Stimulated activated CD4-positive, alpha-beta T cell treated with anti-CD3 and anti-CD28 coated beads, TNF-alpha, amount 100 ng/mL, for 1 hour (primary cell): Measurements from ENCODE around the gene PTRH1.

Source experiments
- DNase-seq, 3 donors: peaks; one replicate each; pipeline ENCODE4 v3.0.0-alpha.2; 2020; ENCODE audit warnings: low read depth in 3 of 3, low spot score in 1 of 3

Gene PTRH1

DNA sequence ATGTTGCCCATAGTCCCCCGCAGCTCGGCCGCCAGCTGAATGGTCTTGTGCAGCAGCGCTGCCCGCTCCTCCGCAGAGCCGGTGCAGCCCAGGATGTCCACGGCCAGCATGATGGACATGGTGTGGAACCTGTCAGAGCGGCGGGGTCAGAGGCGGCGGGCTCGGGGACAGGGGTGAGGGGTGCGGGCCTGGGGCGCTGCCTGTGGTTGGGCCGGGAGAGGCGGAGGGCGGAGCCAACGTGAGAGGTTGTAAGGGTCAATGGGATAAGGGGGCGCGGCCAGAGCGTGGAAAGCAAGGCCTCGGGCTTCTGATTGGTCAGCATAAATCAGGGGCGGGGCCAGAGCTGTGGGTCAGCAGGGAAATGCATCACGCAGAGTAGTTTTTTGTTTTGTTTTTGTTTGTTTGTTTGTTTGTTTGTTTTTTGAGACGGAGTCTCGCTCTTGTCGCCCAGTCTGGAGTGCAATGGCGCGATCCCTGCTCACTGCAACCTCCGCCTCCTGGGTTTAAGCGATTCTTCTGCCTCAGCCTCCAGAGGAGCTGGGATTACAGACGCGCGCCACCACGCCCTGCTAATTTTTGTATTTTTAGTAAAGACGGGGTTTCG is 26.5 kb upstream of the PTRH1 start:
- DNase-seq = no peak

DNA sequence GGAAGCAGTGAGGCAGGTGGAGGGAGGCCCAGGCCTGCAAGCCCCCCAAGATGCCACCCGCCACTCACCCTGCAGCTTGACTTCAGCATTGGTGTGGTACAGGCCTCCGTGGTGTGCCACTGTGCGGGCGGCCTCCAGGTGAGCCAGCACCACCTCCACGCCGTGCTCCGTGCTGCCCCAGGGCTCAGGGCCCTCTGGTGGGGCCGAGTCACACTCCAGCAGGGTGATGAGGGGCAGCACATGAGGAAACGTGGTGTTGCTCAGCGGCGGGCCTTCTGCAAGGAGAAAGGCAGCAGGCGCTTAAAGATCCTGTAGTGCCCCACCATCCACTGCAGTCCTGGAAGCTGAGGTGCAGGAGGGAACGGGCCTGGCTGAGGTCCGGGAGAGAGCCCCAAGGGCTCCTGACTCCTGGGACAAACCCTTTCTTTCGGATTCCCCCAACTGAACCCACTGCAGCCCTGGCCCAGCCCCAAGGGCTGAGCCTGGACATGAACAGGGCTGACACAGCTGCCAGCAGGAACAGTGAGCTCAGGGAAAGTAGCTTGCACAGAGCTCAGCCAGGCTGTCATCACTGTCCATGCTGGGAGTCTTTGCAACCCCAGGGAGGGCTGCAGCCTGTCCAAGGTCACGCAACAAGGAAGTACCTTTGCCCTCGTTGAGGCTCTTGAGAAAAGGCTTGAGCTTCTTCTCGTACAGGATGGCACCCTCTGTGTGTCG is 24.3 kb upstream of the PTRH1 start:
- DNase-seq = no peak

DNA sequence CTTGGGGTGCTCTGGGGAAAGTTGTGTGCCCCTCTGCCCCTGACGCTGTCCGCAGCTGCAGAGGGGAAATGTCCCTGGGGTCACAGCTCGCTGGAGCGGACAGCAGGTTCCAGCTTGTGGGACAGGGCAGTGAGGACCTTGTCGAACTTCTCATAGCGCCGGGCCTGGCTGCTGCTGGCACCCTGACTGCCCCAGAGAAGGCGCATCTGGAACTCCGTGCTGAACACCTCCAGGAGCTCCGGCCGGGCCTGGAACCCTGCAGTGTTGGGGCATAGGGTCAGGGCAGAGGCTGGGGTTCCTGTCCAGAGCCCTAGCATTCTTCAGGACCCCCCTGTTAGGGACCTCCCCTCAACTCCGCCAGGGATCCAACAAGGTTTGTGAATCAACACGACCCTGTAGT is 23.2 kb upstream of the PTRH1 start:
- no peak for DNase-seq

DNA sequence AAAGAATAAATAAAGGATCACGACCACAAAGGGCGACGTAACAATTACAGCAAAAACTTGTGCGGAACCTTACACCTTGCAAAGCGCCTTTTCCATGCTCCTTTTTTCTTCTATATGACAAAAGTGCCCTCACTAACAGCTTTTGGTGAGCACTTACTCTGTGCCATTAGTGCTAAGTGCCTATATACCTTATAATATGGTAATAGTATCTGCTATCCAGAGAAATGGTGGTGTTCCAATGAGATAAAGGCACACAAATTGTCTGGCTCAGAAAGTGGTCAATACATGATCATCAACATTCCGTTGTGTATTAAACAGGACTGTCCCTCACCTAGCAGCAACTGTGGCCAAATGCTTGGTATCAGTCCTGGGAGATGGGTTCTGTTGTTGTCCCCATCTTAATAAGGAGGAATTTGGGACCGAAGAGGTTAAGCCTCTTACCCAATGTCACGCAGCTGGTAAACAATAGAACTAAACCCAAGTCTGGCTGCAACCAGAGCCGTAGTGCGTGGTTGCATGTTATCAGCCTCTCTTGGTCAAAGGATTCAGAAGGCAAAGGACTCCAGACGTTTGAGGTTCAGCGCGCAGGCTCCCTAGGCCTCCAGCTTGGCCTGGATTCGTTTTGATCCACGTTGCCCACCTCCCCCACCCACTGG is 20.2 kb upstream of the PTRH1 start:
- DNase-seq = no peak

DNA sequence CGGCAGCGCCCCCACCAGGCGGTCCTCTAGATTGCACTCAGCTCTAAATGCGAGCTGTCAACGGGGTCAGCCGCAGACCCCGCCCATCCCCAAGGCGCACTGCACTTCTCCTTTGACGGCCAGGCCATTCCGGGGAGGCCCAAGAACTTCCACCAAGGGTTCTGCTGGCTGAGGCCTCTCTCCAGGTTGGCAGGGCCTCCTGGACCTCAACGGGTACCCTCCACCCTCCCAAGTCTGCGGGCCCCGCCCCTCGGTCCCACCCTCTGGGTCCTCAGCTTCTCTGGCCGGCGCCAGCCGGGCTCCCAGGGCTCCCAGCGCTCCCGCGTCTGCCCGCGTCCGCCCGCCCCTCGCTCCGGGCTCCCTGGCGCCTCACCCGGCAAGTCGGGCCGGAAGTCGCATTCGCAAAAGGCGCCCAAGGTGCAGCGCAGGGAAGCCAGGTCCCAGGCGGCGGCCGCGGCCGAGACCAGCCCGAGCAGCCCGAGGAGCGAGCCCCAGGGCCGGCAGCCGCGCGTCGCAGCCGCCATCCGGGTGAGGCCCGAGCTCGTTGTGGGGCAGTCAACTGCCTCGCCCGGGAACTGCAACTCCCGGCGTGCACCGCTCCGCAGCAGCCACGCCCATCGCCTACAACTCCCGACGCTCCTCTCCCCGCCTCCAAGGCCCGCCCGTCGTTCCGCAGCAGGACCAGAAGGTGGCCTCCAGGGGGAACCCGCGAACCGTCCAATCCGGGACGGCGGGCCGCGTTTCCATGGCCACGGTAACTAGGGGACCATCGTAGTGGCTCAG is 19.5 kb upstream of the PTRH1 start, which contains the start of gene TOR2A:
Gene TOR2A (minus strand): TSS at position 548 of the 783 bp plus-strand sequence. CDS start 24 bp downstream, at position 524.
- DNase-seq = peak; percentile 95 to 96 (median 95)

DNA sequence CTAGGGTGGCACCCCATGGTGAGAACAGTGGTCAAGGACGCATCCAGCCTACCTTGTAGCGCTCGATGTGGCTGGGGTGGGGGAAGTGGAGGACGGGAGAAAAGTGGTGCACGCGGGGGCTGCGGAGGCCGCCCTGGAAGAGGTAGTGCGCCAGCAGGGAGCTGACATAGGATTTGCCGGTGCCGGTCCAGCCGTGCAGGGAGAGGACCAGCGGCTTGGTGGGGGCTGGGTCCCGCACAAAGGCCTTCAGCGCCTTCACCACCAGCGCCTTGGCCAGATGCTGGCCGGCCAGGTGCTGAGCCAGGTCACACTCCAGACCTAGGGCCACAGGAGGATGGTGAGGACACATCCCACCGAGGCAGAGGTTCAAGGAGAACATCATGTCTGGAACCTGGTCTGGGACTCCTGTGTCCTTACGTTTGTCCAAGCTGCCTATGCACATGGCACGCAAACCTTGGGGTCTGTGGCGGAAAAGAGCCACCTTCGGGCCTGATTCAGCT is 18.8 kb upstream of the PTRH1 start:
- no peak for DNase-seq

DNA sequence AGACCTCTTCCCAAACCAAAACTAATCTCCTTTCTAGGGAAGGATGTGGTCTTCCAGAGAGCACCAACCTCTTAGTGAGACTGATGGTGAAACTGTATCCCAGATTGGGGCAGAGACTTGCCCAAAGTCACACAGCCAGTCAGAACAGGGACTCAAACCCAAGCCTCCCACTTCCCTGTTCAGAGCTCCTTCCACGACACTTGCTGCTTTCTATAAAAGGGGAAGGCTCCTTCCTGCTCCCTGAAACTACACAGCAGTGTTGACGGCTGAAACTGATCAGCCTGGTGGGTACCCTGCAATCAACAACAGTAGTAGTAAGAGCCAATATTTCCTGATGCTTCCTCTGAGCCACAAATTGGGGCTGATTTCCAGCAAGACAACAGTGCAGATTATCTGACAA is 18.2 kb upstream of the PTRH1 start:
- no peak for DNase-seq

DNA sequence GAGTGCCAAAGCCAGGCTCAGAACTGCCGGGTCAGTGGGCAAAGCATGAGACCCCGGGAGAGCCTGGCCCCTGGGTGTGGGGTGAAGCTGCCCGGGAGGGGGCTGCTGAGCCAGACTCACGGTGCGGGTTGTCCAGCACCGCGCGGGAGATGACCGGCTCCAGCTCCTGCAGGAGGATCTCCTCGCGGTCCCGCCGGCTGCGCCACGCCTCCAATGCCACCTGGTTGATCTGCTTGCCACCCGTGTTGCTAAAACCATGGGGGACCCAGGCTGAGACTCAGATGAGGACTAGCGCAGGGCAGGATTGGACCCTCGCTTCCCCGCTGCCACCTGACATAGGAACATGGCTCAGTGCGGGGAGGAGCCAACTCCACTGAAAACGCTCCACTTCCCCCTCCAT is 17.0 kb upstream of the PTRH1 start:
- no peak for DNase-seq

DNA sequence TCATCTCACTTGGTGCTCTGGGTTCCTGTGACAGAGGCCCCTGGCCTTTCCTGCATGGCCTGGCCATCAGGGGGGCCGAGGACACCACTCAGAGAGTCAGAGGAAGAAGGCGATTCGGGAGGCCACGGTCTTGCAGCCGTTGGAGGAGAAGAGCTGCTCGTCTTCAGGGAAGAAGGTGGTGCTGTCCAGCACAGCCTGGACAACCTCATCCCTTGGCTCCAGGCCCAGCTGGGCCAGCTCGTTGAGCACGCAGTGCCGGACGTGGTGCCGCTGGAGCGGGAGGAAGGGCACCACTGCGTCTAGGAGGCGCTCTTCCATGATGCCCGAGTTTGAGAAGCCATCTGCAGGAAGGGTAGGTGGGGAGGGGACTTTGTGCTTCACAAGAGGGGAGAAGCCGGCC is 16.5 kb upstream of the PTRH1 start:
- no peak for DNase-seq

DNA sequence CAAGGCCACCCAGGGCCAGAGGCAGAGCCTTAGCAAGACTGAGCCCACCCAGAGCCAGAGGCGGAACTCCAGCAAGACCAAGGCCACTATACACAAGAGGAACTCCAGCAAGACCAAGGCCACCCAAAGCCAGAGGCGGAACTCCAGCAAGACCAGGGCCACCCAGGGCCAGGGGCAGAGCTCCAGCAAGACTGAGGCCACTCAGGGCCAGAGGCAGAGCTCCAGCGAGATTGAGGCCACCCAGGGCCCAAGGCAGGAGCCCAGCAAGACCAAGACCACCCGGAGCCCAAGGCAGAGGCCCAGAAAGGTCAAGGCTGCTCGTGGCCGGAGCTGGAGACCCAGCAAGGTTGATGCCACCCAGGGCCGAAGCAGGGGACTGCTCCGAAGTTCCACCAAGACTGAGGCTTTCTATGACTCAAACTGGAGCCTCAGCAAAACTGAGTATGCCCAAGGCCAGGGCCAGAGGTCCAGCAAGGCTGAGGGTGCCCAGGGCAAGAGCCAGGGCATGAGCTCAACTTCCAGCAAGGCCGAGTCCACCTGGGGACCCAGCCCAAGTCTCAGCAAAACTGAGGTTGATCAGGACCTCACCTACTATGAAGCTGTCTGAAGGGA is 15.4 kb upstream of the PTRH1 start:
- no peak for DNase-seq

DNA sequence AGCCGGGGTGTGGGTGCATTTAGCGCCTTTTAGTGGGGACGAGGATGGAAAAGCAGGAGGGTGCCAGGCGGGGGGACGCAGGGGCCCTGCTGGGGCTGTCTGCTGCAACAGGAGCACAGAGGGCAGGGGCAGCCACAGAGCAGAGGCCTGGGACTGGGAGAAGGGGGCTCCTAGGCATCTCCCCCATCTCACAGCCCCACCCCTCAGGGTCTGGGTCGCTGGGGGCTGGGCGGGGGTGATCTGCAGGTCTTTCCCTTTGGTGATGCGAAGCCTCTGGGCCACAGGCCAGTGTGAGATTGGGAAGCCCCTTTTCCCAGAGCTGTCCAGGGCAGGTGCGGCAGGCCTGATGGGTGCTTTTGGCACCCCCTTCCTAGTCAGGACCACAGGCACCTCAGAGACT is 14.8 kb upstream of the PTRH1 start:
- no peak for DNase-seq

DNA sequence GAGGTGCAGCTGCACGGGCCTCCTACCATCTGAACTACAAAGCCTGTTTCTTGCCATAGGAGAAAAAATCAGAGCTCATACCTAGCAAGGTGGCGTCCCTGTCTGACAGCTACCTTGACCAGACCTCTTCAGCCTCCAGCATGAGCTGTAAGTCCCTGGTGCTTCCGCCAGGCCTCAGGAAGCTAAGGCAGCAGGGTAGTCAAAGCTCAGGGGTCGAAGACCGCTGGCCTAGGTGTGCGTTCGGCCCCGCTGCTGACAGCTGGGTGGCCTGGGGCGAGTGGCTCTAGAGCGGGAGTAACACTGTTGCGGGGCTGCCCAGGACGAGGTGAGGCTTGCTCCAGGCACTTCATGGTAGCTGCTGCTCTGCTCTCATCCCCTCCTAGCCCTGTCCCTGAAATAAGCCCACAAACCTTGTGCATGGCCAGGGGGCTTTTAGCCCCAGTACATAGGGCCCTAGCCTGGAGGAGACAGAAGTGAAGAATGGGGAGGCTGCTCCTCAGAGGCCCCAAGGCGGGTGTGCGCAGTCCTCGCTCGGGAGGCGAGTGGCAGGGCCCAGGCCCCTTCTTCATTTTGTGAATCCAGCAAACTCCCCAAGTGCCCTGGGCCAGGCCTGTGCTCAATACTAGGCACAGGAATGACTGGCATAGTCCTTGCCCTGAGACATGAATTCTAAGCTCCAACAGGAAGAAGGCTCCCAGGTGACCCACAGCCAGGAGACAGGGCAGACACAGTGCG is 14.2 kb upstream of the PTRH1 start:
- DNase-seq = no peak

DNA sequence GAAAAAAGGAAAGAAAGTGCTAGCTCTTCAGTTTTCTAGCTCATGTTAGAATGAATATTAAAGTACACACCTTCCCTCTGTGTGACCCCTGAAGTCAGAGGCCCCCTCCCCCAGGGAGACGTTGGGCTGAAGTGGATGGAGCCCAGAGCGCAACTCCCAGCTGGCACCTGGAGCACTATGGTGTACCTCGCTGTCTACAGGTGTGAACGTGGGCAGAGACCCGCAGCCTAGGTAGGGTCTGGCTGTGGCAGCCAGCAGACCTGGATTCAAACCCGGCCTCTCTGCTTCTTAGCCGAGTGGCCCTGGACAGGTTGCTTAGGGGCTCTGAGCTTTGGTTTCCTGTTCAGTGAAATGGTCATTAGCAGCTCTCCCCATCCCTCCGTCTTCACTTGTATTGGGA is 13.3 kb upstream of the PTRH1 start:
- DNase-seq = no peak

DNA sequence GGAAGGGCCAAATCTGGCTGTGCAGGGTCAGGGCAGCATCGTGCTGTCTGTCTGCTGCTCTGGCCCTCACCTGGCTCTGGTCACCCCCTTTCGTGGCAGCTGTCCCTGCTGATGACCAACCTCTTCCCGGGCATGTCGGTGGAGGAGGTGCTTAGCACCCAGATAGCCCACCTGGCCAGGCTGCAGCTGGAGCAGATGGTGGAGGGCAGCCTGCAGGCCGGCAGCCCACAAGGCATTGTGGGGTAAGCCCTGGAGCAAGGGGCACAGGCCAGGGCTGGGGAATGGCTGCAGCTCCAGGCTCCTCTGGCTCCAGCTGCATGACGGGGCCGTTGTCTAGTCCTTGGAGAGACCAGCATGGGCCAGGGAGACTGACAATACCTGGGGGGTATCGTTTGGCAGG is 11.4 kb upstream of the PTRH1 start:
- no peak for DNase-seq

DNA sequence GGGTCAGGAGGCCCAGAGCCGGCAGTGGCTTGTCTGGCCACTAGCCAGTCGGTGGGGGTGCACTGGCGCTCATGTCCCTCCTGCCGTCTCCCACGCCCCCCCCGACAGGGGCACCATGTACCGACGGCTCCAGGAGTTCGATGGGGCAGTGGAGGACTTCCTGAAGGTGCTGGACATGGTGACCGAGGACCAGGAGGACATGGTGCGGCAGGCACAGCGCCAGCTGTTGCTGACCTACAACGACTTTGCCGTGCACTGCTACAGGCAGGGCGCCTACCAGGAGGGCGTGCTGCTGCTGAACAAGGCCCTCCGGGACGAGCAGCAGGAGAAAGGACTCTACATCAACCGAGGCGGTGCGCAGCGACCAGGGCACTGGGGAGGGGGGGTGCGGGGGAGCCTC is 8.5 kb upstream of the PTRH1 start:
- DNase-seq = no peak

DNA sequence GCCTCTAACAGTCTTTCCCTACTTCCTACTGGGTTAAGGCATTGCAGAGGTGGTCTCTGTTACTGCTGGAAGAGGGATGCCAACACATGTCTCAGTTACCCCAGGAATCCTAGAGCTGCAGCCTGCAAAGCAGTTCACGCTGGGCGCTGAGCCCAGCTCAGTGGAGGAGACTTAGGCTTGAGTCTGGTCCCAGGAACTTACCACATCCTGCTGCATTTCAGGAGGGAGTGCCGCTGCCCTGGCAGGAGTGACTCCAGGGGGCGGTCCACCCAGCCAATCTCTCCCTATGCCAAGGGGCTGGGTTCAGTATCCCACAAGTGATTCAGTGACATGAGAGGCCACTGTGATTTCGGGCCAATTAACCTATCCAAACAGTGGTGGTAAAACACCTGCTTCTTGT is 8.0 kb upstream of the PTRH1 start:
- no peak for DNase-seq

DNA sequence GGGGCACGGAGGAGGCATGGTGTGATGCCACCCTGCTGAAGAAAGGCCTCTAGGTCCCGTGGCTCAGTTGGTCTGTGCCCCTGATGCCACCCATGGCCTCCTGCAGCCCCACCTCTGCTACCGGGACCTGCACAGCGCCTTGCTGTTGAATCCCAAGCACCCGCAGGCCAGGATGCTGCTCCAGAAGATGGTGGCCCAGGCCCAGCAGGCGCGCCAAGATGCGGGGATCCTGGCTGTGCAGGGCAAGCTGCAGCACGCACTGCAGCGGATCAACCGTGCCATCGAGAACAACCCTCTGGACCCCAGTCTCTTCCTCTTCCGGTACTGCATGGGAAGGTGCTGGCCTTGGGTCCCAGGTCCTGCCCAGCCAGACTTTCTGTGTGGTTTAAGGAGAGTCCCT is 7.5 kb upstream of the PTRH1 start:
- DNase-seq = no peak

DNA sequence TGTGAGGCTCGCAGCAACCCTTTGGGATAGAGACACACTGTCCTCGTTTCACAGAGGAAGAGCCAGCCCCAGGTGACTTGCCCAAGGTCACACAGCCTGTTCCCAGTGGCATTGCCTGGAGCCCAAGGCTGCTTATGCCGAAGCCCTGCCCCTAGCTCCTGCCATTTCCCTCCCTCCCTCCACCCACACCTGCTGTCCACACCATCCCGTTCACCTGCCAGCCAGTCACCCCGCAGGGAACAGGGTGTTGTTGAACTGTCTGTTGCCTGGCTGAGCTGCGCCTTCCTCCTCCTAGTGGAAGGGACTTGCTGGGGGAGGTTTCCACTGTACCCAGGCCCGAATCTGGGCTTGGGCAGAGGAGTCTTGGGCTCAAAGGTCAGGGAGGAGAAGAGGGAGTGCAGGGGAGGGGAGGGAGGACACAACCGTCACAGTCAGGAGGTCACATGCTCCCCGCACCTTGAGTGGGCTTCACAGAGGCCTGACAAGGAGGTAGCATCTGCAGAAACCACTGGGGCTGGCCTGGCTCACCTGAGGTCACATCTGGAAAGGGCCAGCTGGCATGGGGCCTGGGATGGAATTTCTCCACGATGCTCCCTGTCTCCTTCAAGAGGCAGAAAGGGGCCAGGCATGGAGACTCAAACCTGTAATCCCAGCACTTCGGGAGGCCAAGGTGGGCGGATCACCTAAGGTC is 6.7 kb upstream of the PTRH1 start:
- no peak for DNase-seq

DNA sequence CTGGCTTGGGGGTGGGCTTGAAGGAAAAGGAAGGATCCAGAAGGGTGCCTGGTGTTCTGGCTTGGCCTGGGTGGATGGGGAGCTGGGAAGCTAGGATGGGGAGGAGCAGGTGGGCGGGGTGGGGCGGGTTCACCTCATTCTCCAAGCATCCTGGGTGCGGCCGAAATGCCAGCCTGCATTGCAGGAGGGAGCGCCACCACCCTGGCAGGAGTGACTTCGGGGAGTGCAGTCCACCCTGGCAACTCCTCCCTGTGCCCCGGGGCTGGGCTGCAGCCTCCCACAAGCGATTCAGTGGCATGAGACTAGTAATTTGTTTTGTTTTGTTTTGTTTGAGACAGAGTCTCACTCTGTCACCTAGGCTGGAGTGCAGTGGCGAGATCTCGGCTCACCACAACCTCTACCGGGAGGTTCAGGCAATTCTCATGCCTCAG is 5.9 kb upstream of the PTRH1 start:
- DNase-seq = no peak

DNA sequence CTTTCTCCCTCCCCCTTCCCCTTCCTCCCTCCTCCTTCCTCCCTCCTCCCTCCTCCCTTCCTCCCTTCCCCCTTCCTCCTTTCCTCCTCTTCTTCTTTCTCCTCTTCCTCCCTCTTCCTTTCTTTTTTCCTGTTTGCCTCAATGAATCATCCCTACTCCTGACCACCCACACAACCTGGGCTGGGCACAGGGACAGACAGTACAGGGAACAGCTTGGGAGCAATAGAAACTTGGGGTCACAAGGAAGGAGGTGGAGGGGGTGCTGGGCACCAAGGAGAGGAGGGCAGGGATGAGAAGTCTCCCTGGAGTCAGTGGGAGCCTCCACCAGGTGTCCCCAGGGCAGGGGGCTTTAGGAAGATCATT is 5.4 kb upstream of the PTRH1 start:
- no peak for DNase-seq
